Coronary artery (tissue), 2 donors: ENCODE results near the gene ZNF560.

Experiments used
- DNase-seq: peaks from one replicate; pipeline ENCODE4 v3.0.0-alpha.2; 2017; ENCODE audit warnings: low spot score
- H3K27ac ChIP-seq, 2 donors: fragments of 200-600 bp; sonication (generic); one replicate each; pipeline ENCODE4 v1.5.1; 2016 to 2019
- H3K4me3 ChIP-seq: fragments of 200-600 bp; sonication (generic); 2 replicates; pipeline ENCODE4 v1.5.1; 2016; ENCODE audit warnings: mild to moderate bottlenecking, moderate library complexity
- TF ChIP-seq, protein P1 (sequence below): fragments of 200-600 bp; sonication (generic); IDR thresholded peaks from one replicate; pipeline ENCODE4 v1.5.1; 2019; ENCODE audit warnings: antibody characterized with exemption

The ZNF560 gene

DNA sequence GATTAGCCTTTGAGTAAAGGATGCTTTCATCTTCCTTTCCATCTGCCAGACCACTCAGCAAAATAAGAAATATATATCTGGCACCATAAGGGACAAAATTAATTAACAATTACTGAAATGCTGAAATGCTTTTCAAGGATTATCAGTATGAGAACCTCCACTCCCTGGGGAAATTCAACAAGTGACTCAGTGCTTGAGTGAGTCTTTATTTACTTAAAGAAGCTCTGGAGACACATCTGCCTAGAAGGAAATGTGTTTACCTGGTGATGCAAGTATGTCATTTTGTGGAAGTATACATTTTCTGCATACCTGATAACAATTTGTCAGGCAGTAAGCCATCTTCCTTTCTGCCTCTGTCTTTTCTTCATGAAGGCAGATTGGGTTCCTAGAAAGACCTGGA is 23.4 kb downstream of the ZNF560 start:
- Histone ChIP-seq H3K27ac (no peak overlapping the region), H3K4me3 (no peak overlapping the region)
- TF ChIP-seq, protein P1, sequence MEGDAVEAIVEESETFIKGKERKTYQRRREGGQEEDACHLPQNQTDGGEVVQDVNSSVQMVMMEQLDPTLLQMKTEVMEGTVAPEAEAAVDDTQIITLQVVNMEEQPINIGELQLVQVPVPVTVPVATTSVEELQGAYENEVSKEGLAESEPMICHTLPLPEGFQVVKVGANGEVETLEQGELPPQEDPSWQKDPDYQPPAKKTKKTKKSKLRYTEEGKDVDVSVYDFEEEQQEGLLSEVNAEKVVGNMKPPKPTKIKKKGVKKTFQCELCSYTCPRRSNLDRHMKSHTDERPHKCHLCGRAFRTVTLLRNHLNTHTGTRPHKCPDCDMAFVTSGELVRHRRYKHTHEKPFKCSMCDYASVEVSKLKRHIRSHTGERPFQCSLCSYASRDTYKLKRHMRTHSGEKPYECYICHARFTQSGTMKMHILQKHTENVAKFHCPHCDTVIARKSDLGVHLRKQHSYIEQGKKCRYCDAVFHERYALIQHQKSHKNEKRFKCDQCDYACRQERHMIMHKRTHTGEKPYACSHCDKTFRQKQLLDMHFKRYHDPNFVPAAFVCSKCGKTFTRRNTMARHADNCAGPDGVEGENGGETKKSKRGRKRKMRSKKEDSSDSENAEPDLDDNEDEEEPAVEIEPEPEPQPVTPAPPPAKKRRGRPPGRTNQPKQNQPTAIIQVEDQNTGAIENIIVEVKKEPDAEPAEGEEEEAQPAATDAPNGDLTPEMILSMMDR, result no peak
- DNase-seq, result no peak

DNA sequence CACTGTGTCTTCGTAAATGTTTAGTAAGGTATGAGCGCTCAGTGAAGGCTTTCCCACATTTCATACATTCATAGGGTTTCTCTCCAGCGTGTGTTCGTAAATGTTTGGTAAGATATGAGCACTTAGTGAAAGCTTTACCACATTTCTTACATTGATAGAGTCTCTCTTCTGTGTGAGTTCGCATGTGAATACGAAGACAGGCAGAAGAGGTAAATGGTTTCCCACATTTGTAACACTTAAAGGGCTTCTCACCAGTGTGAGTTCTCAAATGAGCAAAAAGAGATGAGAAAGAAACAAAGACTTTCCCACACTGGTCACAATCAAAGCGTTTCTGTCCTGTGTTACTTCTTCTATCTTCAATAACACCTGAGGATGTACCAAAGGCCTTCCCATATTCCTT is 31.3 kb downstream of the ZNF560 start:
- Histone ChIP-seq H3K4me3 (no peak overlapping the region), H3K27ac (no peak overlapping the region)
- TF ChIP-seq, protein P1, result no peak
- no peak for DNase-seq

DNA sequence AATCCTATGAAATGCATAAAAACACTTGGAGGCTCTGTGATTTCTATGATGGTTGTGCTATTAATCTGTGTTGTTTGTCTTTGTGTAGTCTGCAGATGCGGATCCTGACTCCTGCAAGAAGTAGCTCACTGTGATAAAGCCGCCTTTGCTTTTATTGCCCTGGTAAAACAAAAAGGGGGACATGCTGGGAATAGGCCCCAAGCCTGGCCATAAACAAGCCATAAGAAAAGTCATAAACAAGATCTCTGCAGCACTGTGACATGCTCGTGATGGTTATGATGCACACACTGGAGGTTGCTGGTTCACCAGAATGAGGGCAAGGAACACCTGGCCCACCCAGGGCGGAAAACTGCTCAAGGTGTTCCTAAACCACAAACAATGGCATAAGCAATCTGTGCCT is 36.5 kb downstream of the ZNF560 start:
- DNase-seq, result no peak
- Histone ChIP-seq H3K27ac (no peak overlapping the region), H3K4me3 (no peak overlapping the region)
- TF ChIP-seq, protein P1, result no peak

DNA sequence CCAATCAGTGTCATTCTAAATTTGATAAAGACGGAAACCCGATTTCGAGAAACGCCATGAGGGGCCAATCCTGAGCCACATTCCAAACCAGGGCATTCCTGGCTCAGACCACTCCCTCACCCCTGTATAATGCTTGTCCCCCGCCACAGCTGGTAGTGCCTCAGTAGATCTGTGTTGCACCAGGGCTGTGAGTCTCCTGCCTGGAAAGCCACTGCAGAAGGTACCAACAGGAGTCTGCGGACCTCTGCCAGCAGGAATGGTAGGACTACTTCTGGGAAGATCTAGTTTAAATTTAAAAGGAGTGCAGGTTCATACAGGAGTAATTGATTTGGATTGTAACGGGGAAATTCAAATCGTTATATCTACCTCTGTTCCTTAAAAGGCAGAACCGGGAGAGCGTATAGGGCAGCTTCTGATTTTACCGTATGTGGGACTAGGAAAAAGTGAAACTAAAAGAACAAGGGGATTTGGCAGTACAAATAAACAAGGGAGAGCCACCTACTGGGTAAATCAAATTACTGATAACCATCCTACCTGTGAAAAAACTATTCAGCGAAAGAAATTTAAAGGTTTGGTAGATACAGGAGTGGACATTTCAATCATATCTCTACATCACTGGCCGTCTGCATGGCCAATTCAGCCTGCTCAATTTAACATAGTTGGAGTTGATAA is 42.3 kb downstream of the ZNF560 start:
- no peak for DNase-seq
- H3K27ac ChIP-seq, result no peak overlapping the region
- H3K4me3 ChIP-seq, result no peak overlapping the region
- TF ChIP-seq, protein P1, result no peak

DNA sequence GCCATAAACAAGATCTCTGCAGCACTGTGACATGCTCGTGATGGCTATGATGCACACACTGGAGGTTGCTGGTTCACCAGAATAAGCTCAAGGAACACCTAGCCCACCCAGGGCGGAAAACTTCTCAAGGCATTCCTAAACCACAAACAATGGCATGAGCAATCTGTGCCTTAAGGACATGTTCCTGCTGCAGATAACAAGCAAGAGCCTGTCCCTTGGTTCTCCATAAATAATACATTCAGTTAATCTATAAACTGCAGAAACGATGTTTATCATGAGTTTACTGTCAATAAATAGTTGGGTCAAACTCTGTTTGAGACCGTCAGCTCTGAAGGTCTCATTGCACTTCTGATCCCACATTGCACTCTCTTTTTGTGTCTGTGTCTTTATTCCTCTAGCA is 44.5 kb downstream of the ZNF560 start:
- no peak for DNase-seq
- TF ChIP-seq, protein P1, result no peak
- no peak overlapping the region for H3K27ac ChIP-seq
- no peak overlapping the region for H3K4me3 ChIP-seq

DNA sequence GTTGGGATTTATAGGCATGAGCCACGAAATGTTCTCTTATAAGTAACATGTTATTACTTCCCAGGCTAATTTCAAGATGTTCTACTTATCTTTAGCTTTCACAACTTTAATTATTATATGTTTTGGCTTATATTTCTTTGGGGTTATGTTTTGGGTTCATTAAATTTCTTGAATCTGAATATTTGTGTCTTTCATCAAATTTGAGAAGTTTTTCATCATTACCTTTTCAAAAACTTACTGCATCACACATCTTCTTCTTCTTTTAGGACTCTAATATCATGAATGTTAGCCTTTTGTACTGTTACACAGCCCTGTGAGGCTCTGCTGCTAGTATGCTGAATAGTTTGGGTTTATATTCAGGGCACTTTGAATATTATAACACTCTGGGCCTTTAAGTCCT is 53.4 kb downstream of the ZNF560 start:
- H3K4me3 ChIP-seq, result no peak overlapping the region
- TF ChIP-seq, protein P1, result no peak
- no peak for DNase-seq
- no peak overlapping the region for H3K27ac ChIP-seq

DNA sequence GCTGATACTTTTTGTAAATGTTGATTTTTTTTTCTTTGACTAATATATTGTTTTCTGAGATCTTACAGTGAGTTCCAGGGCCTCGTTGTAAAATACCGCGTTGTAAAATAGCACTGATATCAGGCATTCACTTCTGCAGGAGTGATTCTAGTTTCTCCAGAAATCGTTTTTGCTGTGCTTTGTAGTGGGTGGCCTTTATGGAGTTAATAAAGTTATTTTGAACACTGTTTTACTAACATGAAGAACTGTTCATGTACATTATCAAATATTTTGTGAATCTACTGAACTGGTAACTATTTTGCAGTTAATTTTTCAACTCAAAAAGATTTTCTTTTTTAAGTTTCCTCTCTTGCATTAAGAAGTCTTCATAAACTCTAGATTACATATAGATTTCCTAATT is 62.1 kb downstream of the ZNF560 start:
- Histone ChIP-seq H3K27ac (no peak overlapping the region), H3K4me3 (no peak overlapping the region)
- no peak for DNase-seq
- TF ChIP-seq, protein P1, result no peak
